ENCODE data around the gene CCNQ. TPM values are rescaled to one million over a fixed set of nuclear protein-coding genes. Genes with fewer than 3 reads are reported as not detected.

Gene CCNQ
- total RNA-seq (2014; rRNA removed; shearing (Covaris generic)) = 27.0 and 30.4 TPM in 2 replicates

DNA sequence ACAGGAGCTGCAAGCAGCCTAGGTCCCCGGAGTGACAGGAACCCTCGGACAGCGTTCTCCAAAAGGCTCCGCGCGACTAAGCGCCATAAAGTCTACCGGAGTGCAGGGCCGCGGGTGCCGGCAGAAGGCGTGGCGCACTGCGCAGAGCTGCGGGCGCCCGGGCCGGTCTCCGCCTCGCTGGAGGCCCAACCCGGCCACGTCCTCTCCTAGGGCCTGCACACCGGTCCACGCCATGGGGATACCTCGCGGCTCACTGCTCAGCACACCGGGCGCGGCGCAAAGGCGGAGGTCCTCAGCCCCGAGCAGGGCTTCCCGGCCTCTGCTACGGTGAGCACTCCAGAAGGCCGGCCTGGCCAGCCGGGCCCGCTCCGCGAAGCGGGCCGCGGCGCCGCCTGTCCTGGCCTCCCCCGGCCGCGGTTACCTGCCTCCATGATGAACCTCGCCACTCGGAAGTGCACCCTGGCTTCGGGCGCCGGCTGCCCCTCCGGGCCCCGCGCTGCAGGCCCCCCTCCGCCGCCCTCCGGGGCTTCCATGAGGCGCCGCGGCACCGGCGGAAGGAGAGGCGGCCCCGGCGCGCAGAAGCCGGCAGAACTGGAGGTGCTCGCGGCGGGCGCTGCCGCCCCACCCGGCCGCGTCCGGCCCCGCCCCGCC is at the start of gene CCNQ:
CCNQ (minus strand) TSS at position 599 of the 651 bp plus-strand sequence; CDS start at position 533, 66 bp downstream.
- H3K27me3 ChIP-seq (ENCODE audit: control insufficient read depth, insufficient read depth, low read length) = no peaks in the 10 kb centered on the region
- DNase-seq = peak; percentile 73
- no peaks in the 10 kb centered on the region; the same call in 1 of the 2 replicates for H3K36me3 ChIP-seq (replicated peaks; ENCODE audit: control insufficient read depth, insufficient read depth, low read length)
- peak within 1 kb of the TSS; percentile 74 for H3K4me3 ChIP-seq (ENCODE audit: insufficient read depth, low read depth, low read length)

- peak; percentile 73 for DNase-seq
- peaks cover 62% of the 10 kb centered on the region for H3K27me3 ChIP-seq (ENCODE audit: control insufficient read depth, insufficient read depth, low read length)
- peak overlapping the region; percentile 3; the same call in 1 of the 2 replicates for H3K4me3 ChIP-seq (ENCODE audit: insufficient read depth, low read depth, low read length)
- H3K36me3 ChIP-seq (replicated peaks; ENCODE audit: control insufficient read depth, insufficient read depth, low read length) = no peaks in the 10 kb centered on the region
Observed at GRCh38 chrX:153647461-153648357, 48.8 kb upstream of the CCNQ start.

DNA sequence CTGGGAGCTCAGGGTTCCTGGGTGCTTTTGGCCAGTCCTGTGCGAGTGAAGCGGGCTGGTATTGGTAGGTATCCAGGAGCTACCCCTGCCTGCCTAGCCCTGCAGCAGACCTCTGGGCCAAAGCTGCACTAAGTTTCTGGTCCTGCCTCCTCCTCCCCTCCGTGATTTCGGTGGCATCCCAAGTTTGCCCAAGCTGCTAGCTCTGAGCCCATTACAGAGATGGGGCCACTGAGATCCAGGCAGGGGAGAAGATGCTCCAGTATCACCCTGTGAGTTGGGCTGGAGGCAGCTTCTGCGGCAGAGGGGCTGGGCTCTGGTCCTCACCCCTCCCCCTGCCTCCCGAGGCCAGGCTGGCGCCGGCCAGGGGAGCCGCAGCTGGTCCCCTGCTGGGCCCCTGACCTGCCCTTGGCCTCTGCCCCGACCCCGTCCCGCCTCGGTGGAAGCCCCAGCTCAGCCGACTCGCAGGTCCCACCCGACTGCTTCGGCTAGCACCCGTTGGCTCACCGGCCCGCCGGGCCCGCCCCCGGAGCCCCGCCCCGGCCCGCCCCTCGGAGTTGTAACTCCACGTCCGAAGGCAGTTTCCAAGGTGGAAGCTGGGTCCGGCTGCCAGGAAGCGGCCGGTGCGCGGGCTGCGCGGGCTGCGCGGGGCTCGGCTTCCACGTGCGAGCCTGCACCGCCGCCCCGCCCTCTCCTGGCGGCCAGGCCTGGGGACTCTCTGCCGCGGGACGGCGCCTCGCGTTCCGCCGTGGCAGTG is 47.9 kb upstream of the CCNQ start, which contains the start of gene DUSP9:
DUSP9 (plus strand) TSS at position 584 of the 754 bp plus-strand sequence. CDS start 751 bp downstream, outside the sequence.
- H3K4me3 ChIP-seq (ENCODE audit: insufficient read depth, low read depth, low read length) = peak within 1 kb of the TSS; percentile 3; the same call in 1 of the 2 replicates
- DNase-seq = peak; percentile 91
- peaks cover 70% of the 10 kb centered on the region for H3K27me3 ChIP-seq (ENCODE audit: control insufficient read depth, insufficient read depth, low read length)
- no peaks in the 10 kb centered on the region for H3K36me3 ChIP-seq (replicated peaks; ENCODE audit: control insufficient read depth, insufficient read depth, low read length)

DNA sequence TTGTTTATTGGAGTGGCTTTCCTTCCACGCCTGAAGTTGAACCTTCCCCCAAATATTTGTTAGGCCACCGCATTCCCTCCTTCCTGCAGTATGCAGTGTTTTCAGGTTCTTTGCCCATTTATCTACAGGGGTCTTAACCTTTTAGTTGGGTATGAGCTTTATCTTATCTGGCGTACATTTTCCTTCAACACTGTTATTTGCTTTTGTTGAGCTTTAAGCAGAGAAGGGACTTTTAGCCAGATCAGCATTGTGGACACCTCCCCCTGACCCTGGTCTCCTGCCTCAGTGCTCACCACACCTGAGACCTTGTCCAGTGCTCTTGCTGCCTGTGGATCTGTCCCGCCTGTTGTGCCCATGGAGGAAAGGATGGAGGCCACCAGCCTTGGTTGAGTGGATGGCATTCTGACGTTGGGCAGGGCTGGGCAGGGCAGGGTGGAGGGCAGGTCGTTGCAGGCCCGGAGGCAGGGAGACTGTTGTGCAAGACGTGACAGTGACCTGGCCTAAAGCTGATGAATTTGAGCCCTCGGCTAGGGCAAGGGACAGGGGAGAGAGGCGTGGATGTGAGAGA is 47.1 kb upstream of the CCNQ start:
- DNase-seq = peak; percentile 24
- Histone ChIP-seq H3K4me3 (ENCODE audit: insufficient read depth, low read depth, low read length) (no peak overlapping the region), H3K36me3 (replicated peaks; ENCODE audit: control insufficient read depth, insufficient read depth, low read length) (no peaks in the 10 kb centered on the region), H3K27me3 (ENCODE audit: control insufficient read depth, insufficient read depth, low read length) (peaks cover 78% of the 10 kb centered on the region)

GRCh38 chrX:153645151-153645550 is 46.2 kb upstream of the CCNQ start:
- Histone ChIP-seq H3K4me3 (ENCODE audit: insufficient read depth, low read depth, low read length) (no peak overlapping the region), H3K36me3 (replicated peaks; ENCODE audit: control insufficient read depth, insufficient read depth, low read length) (no peaks in the 10 kb centered on the region), H3K27me3 (ENCODE audit: control insufficient read depth, insufficient read depth, low read length) (peaks cover 83% of the 10 kb centered on the region)
- peak; percentile 37 for DNase-seq

DNA sequence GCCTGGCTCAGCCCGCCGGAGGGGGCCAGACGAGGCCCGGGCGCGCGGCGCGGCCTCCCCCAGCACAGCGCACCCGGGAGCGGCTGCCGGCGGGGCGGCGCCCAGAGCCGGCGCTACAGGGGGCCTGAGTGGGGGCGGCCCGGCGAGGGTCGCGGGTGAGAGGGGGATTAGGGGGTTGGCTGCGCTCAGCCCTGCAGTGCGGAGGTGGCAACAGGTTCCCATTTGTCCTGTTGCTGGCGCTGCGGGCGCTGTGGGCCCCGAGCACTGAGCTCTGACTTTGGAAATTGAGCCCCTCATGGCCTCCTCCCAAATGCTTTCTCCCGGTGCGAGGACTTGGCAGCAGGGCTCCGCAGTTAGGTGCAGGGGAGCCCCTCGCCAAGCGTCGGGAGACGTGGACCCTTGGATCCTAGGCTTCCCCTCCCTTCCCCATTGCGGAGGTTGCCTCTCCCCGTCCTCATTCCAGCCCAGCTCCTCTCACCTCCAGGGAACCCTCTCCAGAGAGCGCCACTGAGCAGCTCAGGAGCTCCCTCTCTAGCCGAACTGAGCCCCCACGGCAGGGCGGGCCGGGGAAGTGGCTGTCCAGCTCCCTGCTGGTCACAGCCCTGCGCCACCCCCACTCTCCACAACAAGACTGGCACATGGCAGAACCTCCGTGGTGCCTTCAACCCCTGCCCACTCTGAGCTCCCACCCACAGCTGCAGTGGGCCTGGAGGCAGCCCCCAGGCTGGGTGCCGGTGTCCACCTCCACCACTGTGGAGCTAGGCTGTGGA is 45.6 kb upstream of the CCNQ start:
- peak overlapping the region; percentile 32 for H3K4me3 ChIP-seq (ENCODE audit: insufficient read depth, low read depth, low read length)
- peak; percentile 76 for DNase-seq
- peaks cover 83% of the 10 kb centered on the region for H3K27me3 ChIP-seq (ENCODE audit: control insufficient read depth, insufficient read depth, low read length)
- no peaks in the 10 kb centered on the region for H3K36me3 ChIP-seq (replicated peaks; ENCODE audit: control insufficient read depth, insufficient read depth, low read length)

- Histone ChIP-seq H3K36me3 (replicated peaks; ENCODE audit: control insufficient read depth, insufficient read depth, low read length) (no peaks in the 10 kb centered on the region), H3K27me3 (ENCODE audit: control insufficient read depth, insufficient read depth, low read length) (peaks cover 75% of the 10 kb centered on the region), H3K4me3 (ENCODE audit: insufficient read depth, low read depth, low read length) (peak overlapping the region; percentile 28; the same call in 1 of the 2 replicates)
- DNase-seq = peak; percentile 87
Observed at GRCh38 chrX:153643431-153644351, 44.8 kb upstream of the CCNQ start.

DNA sequence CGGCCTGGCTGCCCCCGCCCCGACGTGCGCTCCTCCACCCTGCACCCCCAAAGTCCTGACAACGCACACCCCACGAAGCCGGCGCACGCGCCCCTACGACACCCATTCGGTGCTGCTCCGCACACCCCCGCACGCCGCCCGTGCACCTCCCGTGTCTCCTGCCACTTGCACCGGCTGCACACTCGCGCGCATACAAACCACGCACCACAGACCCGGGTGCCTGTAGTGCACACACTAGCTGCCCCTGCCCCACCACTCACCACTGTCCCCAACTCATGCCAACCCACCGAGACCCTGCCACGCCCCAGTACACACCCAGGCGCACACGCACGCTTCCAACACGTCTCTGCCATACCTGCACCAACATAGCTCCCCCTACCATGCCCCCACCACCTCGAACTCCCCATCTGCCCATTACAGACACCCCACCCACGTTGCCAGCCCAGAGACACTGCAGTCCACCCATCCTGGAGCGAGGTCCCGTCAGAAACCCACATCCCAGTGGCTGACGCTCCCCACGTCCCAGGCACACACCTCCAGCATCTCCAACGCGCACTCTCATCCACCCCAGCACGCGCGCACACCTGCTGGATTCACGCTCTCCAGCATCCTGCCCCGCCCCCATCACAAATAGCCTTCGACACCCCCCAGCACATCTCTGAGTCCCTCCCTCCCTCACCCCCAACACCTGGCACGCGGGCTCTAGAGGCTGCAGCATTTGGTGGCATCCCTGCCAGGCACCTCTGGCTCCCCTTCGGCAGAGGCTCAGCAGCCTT is 43.9 kb upstream of the CCNQ start:
- peak; percentile 55 for DNase-seq
- no peak overlapping the region; the same call in 1 of the 2 replicates for H3K4me3 ChIP-seq (ENCODE audit: insufficient read depth, low read depth, low read length)
- no peaks in the 10 kb centered on the region for H3K36me3 ChIP-seq (replicated peaks; ENCODE audit: control insufficient read depth, insufficient read depth, low read length)
- H3K27me3 ChIP-seq (ENCODE audit: control insufficient read depth, insufficient read depth, low read length) = peaks cover 67% of the 10 kb centered on the region

GRCh38 chrX:153642051-153642654 is 43.2 kb upstream of the CCNQ start:
- Histone ChIP-seq H3K4me3 (ENCODE audit: insufficient read depth, low read depth, low read length) (peak overlapping the region; percentile 24), H3K36me3 (replicated peaks; ENCODE audit: control insufficient read depth, insufficient read depth, low read length) (no peaks in the 10 kb centered on the region), H3K27me3 (ENCODE audit: control insufficient read depth, insufficient read depth, low read length) (peaks cover 60% of the 10 kb centered on the region)
- DNase-seq = peak; percentile 87

DNA sequence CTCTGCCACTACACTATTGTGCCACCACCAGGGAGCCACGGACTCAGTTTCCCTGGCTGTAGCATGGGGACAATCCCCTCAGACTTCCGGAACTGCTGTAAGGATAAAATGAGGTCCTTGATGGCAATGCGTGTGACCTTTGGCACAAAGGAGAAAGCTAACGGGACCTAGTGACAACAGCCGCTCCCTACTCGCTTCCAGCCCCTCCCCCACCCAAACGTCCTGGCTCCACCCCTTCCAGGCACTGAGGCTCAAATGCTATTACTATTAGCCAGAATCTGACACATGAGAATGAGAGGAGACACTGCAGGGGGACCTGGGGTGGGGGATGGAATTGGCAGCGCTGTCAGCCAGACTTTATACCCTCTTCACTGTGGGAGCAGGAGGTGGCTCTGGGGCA is 42.7 kb upstream of the CCNQ start:
- DNase-seq = peak; percentile 77
- Histone ChIP-seq H3K27me3 (ENCODE audit: control insufficient read depth, insufficient read depth, low read length) (peaks cover 57% of the 10 kb centered on the region), H3K36me3 (replicated peaks; ENCODE audit: control insufficient read depth, insufficient read depth, low read length) (no peaks in the 10 kb centered on the region), H3K4me3 (ENCODE audit: insufficient read depth, low read depth, low read length) (peak overlapping the region; percentile 24)

GRCh38 chrX:153640736-153641575 is 42.0 kb upstream of the CCNQ start:
- no peak overlapping the region for H3K4me3 ChIP-seq (ENCODE audit: insufficient read depth, low read depth, low read length)
- peak; percentile 75 for DNase-seq
- no peaks in the 10 kb centered on the region for H3K36me3 ChIP-seq (replicated peaks; ENCODE audit: control insufficient read depth, insufficient read depth, low read length)
- peaks cover 50% of the 10 kb centered on the region for H3K27me3 ChIP-seq (ENCODE audit: control insufficient read depth, insufficient read depth, low read length)
